Astrocyte of the cerebellum (primary cell): Measurements from ENCODE around the gene LDB2.

Experiments used
- DNase-seq: peaks from one replicate; pipeline ENCODE4 v3.0.0-alpha.2; 2011; ENCODE audit warnings: low read depth
- H3K4me3 ChIP-seq: 2 replicates; pipeline ENCODE4 v1.5.1; 2011; ENCODE audit warnings: mild to moderate bottlenecking, low read depth, low read length, moderate library complexity
- CTCF ChIP-seq: IDR thresholded peaks from 2 replicates; pipeline ENCODE4 v1.5.1; 2012; ENCODE audit warnings: low read length, low read depth, moderate library complexity, mild to moderate bottlenecking; ENCODE audit errors: missing control alignments
- in situ Hi-C: cut with HindIII; loops from 2 replicates; pipeline ENCODE4 v1.10.0; 2017; ENCODE audit warnings: low sequenced_read_pairs

Gene LDB2

GRCh38 chr4:16759931-16760582, 138.4 kb downstream of the LDB2 start:
- TF ChIP-seq CTCF, result no peak

GRCh38 chr4:16758816-16759215, 139.6 kb downstream of the LDB2 start:
- no peak for DNase-seq
- in situ Hi-C loops, result no loop called here
- no peak overlapping the region for H3K4me3 ChIP-seq
- no peak for TF ChIP-seq CTCF

More at GRCh38 chr4:16759931-16760582, 138.4 kb downstream of the LDB2 start:
- in situ Hi-C loops, result no loop called here
- H3K4me3 ChIP-seq, result no peak overlapping the region
- no peak for DNase-seq

GRCh38 chr4:16758255-16758654, 140.2 kb downstream of the LDB2 start:
- no peak overlapping the region for H3K4me3 ChIP-seq
- no peak for DNase-seq
- TF ChIP-seq CTCF, result no peak
- in situ Hi-C loops, result no loop called here

DNA sequence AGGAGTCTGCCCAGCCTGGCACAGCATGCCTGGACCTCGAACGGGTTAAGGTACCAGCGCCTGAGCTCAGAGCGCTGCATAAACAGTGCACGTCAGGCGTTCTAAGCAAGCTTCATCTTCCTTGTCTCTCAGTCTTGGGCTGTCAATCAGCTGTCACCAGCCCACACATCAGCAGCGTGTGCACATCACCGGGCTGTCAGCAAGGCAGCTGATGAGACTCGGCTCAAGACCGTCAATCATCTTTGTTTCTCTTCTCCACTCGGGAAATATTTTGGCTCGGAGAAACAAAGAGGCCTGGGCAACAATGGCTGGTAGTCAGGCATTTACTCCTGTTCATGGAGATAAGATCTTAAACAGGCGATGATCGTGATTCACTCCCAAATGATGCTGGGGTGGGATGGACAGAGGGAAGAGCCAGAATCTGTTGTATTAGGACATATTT, 141.3 kb downstream of the LDB2 start:
- TF ChIP-seq CTCF, result no peak
- DNase-seq, result no peak
- H3K4me3 ChIP-seq, result no peak overlapping the region
- in situ Hi-C loops, result no loop called here

DNA sequence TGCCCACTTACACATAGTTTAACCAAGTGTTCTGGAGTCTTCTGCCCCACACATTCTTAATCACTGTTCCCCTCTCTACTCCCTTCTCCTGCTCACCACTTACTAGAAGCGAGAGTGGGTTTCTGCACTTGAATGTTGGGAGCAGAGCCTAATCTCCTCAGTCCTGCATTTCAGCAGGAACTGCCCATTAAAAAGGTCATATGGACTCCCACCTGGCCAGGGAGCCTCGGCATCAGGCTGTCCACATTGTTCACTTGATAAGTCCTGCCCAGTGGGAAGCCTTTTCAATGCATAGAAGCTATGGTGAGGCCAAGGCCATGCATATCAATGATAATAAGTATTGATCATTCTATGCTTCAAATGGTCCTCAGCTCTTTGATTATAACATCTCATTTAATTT, 144.3 kb downstream of the LDB2 start:
- in situ Hi-C loops, result no loop called here
- no peak overlapping the region for H3K4me3 ChIP-seq
- DNase-seq, result no peak
- TF ChIP-seq CTCF, result no peak

DNA sequence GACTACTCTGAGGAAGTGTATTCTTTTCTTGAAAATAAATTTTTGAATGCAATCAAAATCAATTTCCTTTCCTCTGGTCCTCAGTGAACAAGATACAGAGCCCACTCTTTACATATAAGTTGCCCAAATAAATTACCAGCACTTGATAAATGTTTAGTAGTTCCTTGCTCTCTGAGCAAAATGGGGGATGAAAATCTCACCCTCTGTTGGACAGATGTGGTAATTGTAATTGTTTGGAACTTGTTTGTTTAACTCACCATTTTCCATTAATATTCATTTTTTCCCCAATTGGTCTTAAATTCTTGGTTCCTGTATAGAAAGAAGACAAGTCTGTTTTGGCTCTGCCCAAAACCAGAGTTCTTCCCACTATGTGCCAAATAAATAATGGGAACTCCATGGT, 146.3 kb downstream of the LDB2 start:
- DNase-seq, result no peak
- peak; percentile 34 for TF ChIP-seq CTCF
- in situ Hi-C loops, result no loop called here
- H3K4me3 ChIP-seq, result no peak overlapping the region
